Activated naive CD8-positive, alpha-beta T cell treated with anti-CD3 and anti-CD28 coated beads, Interleukin-2, amount 10 ng/mL, durations not matched to agents 7 days and 5 days (primary cell): ENCODE measurements around the gene ERBB4. TPM values are rescaled to one million over a fixed set of nuclear protein-coding genes. Genes with fewer than 3 reads are reported as not detected.
A peak's percentile ranks its signal among the peaks of the same experiment; 100 is the strongest.

Experiments
- ATAC-seq: fragments of 150-1000 bp; cut with Tn5 transposase; one replicate; pipeline ENCODE4 v1.10.0; 2021; ENCODE audit warnings: low read depth, moderate library complexity
- POLR2A ChIA-PET: fragments of 350-600 bp; sonication (Branson Sonifier 250); formaldehyde crosslinking; loops from one replicate; lab custom pipeline; 2021; ENCODE audit warnings: antibody characterized with exemption; lab: Charles Lee
- DNase-seq: peaks from one replicate; pipeline ENCODE4 v3.0.0; 2021
- H3K27ac Mint-ChIP-seq: one replicate; pipeline ENCODE4 v1.8.0; 2022; ENCODE audit warnings: mild to moderate bottlenecking, mixed read lengths
- H3K27me3 Mint-ChIP-seq: one replicate; pipeline ENCODE4 v1.8.0; 2022; ENCODE audit warnings: mild to moderate bottlenecking, moderate library complexity, mixed read lengths
- H3K36me3 Mint-ChIP-seq: one replicate; pipeline ENCODE4 v1.8.0; 2021; ENCODE audit warnings: mild to moderate bottlenecking, mixed read lengths
- H3K4me1 Mint-ChIP-seq: one replicate; pipeline ENCODE4 v1.8.0; 2021; ENCODE audit warnings: mixed read lengths
- H3K4me3 Mint-ChIP-seq: one replicate; pipeline ENCODE4 v1.8.0; 2022; ENCODE audit warnings: mild to moderate bottlenecking, moderate library complexity, mixed read lengths
- H3K9me3 Mint-ChIP-seq: one replicate; pipeline ENCODE4 v1.8.0; 2021; ENCODE audit warnings: mixed read lengths
- total RNA-seq, 2 experiments: library from RNA; stranded (reverse); gene quantifications; one replicate each; pipeline ENCODE4 v1.2.3, GENCODE V29; 2021

The ERBB4 gene
- total RNA-seq, 2 experiments from 2014 or later, result not detected

- Mint-ChIP-seq H3K36me3 (peaks cover 1% of the 10 kb centered on the region), H3K9me3 (no peaks in the 10 kb centered on the region), H3K4me3 (peak overlapping the region; percentile 53), H3K27ac (no peak overlapping the region), H3K4me1 (peaks cover 5% of the 10 kb centered on the region), H3K27me3 (peaks cover 71% of the 10 kb centered on the region)
- POLR2A ChIA-PET, result no interaction called here
- ATAC-seq, result no peak
- peak; percentile 36 for DNase-seq
These were observed 1.5 kb downstream of the ERBB4 start for GRCh38 chr2:212536817-212537725.

GRCh38 chr2:212535996-212536816 lies 2.4 kb downstream of the ERBB4 start:
- H3K27me3 Mint-ChIP-seq, result peaks cover 66% of the 10 kb centered on the region
- POLR2A ChIA-PET, result no interaction called here
- ATAC-seq, result no peak
- H3K9me3 Mint-ChIP-seq, result no peaks in the 10 kb centered on the region
- H3K4me1 Mint-ChIP-seq, result peaks cover 5% of the 10 kb centered on the region
- DNase-seq, result no peak
- H3K4me3 Mint-ChIP-seq, result peak overlapping the region; percentile 28
- H3K36me3 Mint-ChIP-seq, result peaks cover 1% of the 10 kb centered on the region
- no peak overlapping the region for H3K27ac Mint-ChIP-seq

GRCh38 chr2:212534336-212534735 lies 4.3 kb downstream of the ERBB4 start:
- no peak overlapping the region for H3K27ac Mint-ChIP-seq
- H3K27me3 Mint-ChIP-seq, result peaks cover 51% of the 10 kb centered on the region

GRCh38 chr2:212532585-212532984 lies 6.0 kb downstream of the ERBB4 start:
- POLR2A ChIA-PET, result no interaction called here
- no peak for DNase-seq

More at GRCh38 chr2:212534336-212534735, 4.3 kb downstream of the ERBB4 start:
- no peaks in the 10 kb centered on the region for H3K9me3 Mint-ChIP-seq
- H3K4me3 Mint-ChIP-seq, result no peak overlapping the region
- ATAC-seq (no peak), DNase-seq (no peak)
- peaks cover 1% of the 10 kb centered on the region for H3K36me3 Mint-ChIP-seq
- POLR2A ChIA-PET, result no interaction called here
- H3K4me1 Mint-ChIP-seq, result peaks cover 5% of the 10 kb centered on the region

GRCh38 chr2:212532087-212532486 lies 6.5 kb downstream of the ERBB4 start:
- ATAC-seq, result no peak
- POLR2A ChIA-PET, result no interaction called here
- H3K4me1 Mint-ChIP-seq, result peaks cover under 1% of the 10 kb centered on the region

More at GRCh38 chr2:212532585-212532984, 6.0 kb downstream of the ERBB4 start:
- peaks cover 2% of the 10 kb centered on the region for H3K4me1 Mint-ChIP-seq
- no peaks in the 10 kb centered on the region for H3K9me3 Mint-ChIP-seq
- no peak overlapping the region for H3K27ac Mint-ChIP-seq
- H3K27me3 Mint-ChIP-seq, result peaks cover 39% of the 10 kb centered on the region
- no peak overlapping the region for H3K4me3 Mint-ChIP-seq
- no peaks in the 10 kb centered on the region for H3K36me3 Mint-ChIP-seq
- no peak for ATAC-seq

GRCh38 chr2:212531499-212531898 lies 7.1 kb downstream of the ERBB4 start:
- Mint-ChIP-seq H3K4me1 (no peaks in the 10 kb centered on the region), H3K27ac (no peak overlapping the region), H3K4me3 (no peak overlapping the region), H3K9me3 (no peaks in the 10 kb centered on the region), H3K36me3 (no peaks in the 10 kb centered on the region), H3K27me3 (peaks cover 28% of the 10 kb centered on the region)
- ATAC-seq (no peak), DNase-seq (no peak)
- POLR2A ChIA-PET, result no interaction called here

More at GRCh38 chr2:212532087-212532486, 6.5 kb downstream of the ERBB4 start:
- no peak for DNase-seq
- H3K36me3 Mint-ChIP-seq, result no peaks in the 10 kb centered on the region
- no peak overlapping the region for H3K4me3 Mint-ChIP-seq
- H3K27ac Mint-ChIP-seq, result no peak overlapping the region
- H3K27me3 Mint-ChIP-seq, result peaks cover 34% of the 10 kb centered on the region
- no peaks in the 10 kb centered on the region for H3K9me3 Mint-ChIP-seq

- ATAC-seq, result no peak
- H3K4me1 Mint-ChIP-seq, result no peaks in the 10 kb centered on the region
- H3K36me3 Mint-ChIP-seq, result no peaks in the 10 kb centered on the region
- peaks cover 23% of the 10 kb centered on the region for H3K27me3 Mint-ChIP-seq
- DNase-seq, result no peak
- no peak overlapping the region for H3K4me3 Mint-ChIP-seq
- no peaks in the 10 kb centered on the region for H3K9me3 Mint-ChIP-seq
- H3K27ac Mint-ChIP-seq, result no peak overlapping the region
- POLR2A ChIA-PET, result no interaction called here
These were observed 7.6 kb downstream of the ERBB4 start for GRCh38 chr2:212530991-212531390.

GRCh38 chr2:212530373-212530772 lies 8.2 kb downstream of the ERBB4 start:
- no peaks in the 10 kb centered on the region for H3K9me3 Mint-ChIP-seq
- H3K27ac Mint-ChIP-seq, result no peak overlapping the region
- POLR2A ChIA-PET, result no interaction called here
- H3K27me3 Mint-ChIP-seq, result peaks cover 19% of the 10 kb centered on the region
- no peaks in the 10 kb centered on the region for H3K4me1 Mint-ChIP-seq
- no peaks in the 10 kb centered on the region for H3K36me3 Mint-ChIP-seq
- H3K4me3 Mint-ChIP-seq, result no peak overlapping the region
- DNase-seq, result no peak
- no peak for ATAC-seq

- no peak for ATAC-seq
- no peak for DNase-seq
- no peak overlapping the region for H3K4me3 Mint-ChIP-seq
- no peaks in the 10 kb centered on the region for H3K9me3 Mint-ChIP-seq
- no peak overlapping the region for H3K27ac Mint-ChIP-seq
- POLR2A ChIA-PET, result no interaction called here
- peaks cover 4% of the 10 kb centered on the region for H3K27me3 Mint-ChIP-seq
- no peaks in the 10 kb centered on the region for H3K4me1 Mint-ChIP-seq
- H3K36me3 Mint-ChIP-seq, result no peaks in the 10 kb centered on the region
These were observed 10.3 kb downstream of the ERBB4 start for GRCh38 chr2:212528106-212528856.

GRCh38 chr2:212526059-212526458 lies 12.5 kb downstream of the ERBB4 start:
- H3K27me3 Mint-ChIP-seq, result peaks cover 4% of the 10 kb centered on the region

GRCh38 chr2:212523756-212524155 lies 14.8 kb downstream of the ERBB4 start:
- ATAC-seq (no peak), DNase-seq (no peak)
- no peak overlapping the region for H3K4me3 Mint-ChIP-seq
- no peak overlapping the region for H3K27ac Mint-ChIP-seq
- no peaks in the 10 kb centered on the region for H3K9me3 Mint-ChIP-seq
- H3K4me1 Mint-ChIP-seq, result no peaks in the 10 kb centered on the region
- no peaks in the 10 kb centered on the region for H3K36me3 Mint-ChIP-seq
- peaks cover 2% of the 10 kb centered on the region for H3K27me3 Mint-ChIP-seq
- POLR2A ChIA-PET, result no interaction called here

More at GRCh38 chr2:212526059-212526458, 12.5 kb downstream of the ERBB4 start:
- DNase-seq, result no peak
- POLR2A ChIA-PET, result no interaction called here
- H3K4me3 Mint-ChIP-seq, result no peak overlapping the region
- H3K4me1 Mint-ChIP-seq, result no peaks in the 10 kb centered on the region
- H3K36me3 Mint-ChIP-seq, result no peaks in the 10 kb centered on the region
- ATAC-seq, result no peak
- no peaks in the 10 kb centered on the region for H3K9me3 Mint-ChIP-seq
- H3K27ac Mint-ChIP-seq, result no peak overlapping the region

GRCh38 chr2:212520340-212520739 lies 18.3 kb downstream of the ERBB4 start:
- no peak for DNase-seq
- H3K27me3 Mint-ChIP-seq, result peaks cover 2% of the 10 kb centered on the region
- no peak overlapping the region for H3K27ac Mint-ChIP-seq
- no peaks in the 10 kb centered on the region for H3K4me1 Mint-ChIP-seq
- POLR2A ChIA-PET, result no interaction called here
- ATAC-seq, result no peak
- no peaks in the 10 kb centered on the region for H3K36me3 Mint-ChIP-seq
- no peak overlapping the region for H3K4me3 Mint-ChIP-seq
- no peaks in the 10 kb centered on the region for H3K9me3 Mint-ChIP-seq

- no peaks in the 10 kb centered on the region for H3K4me1 Mint-ChIP-seq
- DNase-seq (no peak), ATAC-seq (no peak)
- H3K4me3 Mint-ChIP-seq, result no peak overlapping the region
- no peak overlapping the region for H3K27ac Mint-ChIP-seq
- POLR2A ChIA-PET, result no interaction called here
- no peaks in the 10 kb centered on the region for H3K36me3 Mint-ChIP-seq
- H3K9me3 Mint-ChIP-seq, result no peaks in the 10 kb centered on the region
- peaks cover 2% of the 10 kb centered on the region for H3K27me3 Mint-ChIP-seq
These were observed 20.9 kb downstream of the ERBB4 start for GRCh38 chr2:212517693-212518092.
